Osteocyte (in vitro differentiated cells): ENCODE data around the gene SFXN4. TPM values are rescaled to one million over a fixed set of nuclear protein-coding genes. Genes with fewer than 3 reads are reported as not detected.

ENCODE experiments used
- DNase-seq: peaks from one replicate; pipeline ENCODE4 v3.0.0; 2021; ENCODE audit warnings: mixed read lengths; ENCODE audit not compliant: unreplicated experiment; ENCODE audit errors: extremely low spot score
- H3K27ac Mint-ChIP-seq: one replicate; pipeline ENCODE4 v1.8.0; 2021; ENCODE audit warnings: mild to moderate bottlenecking, mixed read lengths; ENCODE audit not compliant: unreplicated experiment
- H3K27me3 Mint-ChIP-seq: one replicate; pipeline ENCODE4 v1.8.0; 2021; ENCODE audit warnings: mixed read lengths; ENCODE audit not compliant: unreplicated experiment
- H3K36me3 Mint-ChIP-seq: one replicate; pipeline ENCODE4 v1.8.0; 2021; ENCODE audit warnings: mixed read lengths; ENCODE audit not compliant: unreplicated experiment
- H3K4me1 Mint-ChIP-seq: one replicate; pipeline ENCODE4 v1.8.0; 2021; ENCODE audit warnings: mixed read lengths; ENCODE audit not compliant: unreplicated experiment
- H3K4me3 Mint-ChIP-seq: one replicate; pipeline ENCODE4 v1.8.0; 2021; ENCODE audit warnings: mild to moderate bottlenecking, moderate library complexity, mixed read lengths; ENCODE audit not compliant: unreplicated experiment
- H3K9me3 Mint-ChIP-seq: one replicate; pipeline ENCODE4 v1.8.0; 2021; ENCODE audit warnings: mixed read lengths; ENCODE audit not compliant: unreplicated experiment
- total RNA-seq: library from RNA; stranded (reverse); gene quantifications from 2 replicates; pipeline ENCODE4 v1.2.1, GENCODE V29; 2021
- TF ChIP-seq, protein P1 (sequence below): fragments of 200-600 bp; sonication (generic); IDR thresholded peaks from 2 replicates; pipeline ENCODE4 v1.5.0; 2021; ENCODE audit warnings: antibody characterized with exemption, mild to moderate bottlenecking, moderate library complexity

The SFXN4 gene
- total RNA-seq, 1 donor from 2014 or later: 10.9 TPM

DNA sequence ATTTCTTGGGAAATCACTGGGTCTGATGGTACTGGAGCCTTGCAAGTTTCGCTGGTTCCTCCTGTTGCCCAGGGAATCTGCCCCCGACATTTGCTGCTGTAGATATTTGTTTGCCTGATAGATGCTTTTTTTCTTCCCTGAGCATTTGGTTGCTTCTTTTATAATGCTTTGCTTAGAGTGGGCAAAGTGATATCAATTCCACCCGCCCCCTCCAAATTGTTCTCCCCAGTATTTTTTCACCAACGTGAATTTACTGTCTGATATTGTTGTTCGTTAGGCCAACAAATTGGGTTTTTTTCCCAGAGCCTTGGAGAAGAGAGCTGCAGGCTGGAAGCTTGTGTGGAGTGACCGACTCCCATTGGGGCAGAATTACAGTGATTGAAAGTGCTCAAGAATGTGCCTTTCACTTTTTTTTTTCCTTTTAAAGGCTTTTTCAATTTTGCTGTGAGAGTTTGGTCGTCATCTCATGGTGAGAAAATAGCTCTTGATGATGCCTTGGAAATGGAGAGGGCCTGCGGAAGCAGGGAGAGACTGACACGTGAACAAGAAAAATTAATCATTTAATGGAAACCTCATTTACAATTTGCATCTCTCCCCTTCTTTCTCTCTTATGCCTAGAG lies 44.3 kb upstream of the SFXN4 start:
- TF ChIP-seq, protein P1, sequence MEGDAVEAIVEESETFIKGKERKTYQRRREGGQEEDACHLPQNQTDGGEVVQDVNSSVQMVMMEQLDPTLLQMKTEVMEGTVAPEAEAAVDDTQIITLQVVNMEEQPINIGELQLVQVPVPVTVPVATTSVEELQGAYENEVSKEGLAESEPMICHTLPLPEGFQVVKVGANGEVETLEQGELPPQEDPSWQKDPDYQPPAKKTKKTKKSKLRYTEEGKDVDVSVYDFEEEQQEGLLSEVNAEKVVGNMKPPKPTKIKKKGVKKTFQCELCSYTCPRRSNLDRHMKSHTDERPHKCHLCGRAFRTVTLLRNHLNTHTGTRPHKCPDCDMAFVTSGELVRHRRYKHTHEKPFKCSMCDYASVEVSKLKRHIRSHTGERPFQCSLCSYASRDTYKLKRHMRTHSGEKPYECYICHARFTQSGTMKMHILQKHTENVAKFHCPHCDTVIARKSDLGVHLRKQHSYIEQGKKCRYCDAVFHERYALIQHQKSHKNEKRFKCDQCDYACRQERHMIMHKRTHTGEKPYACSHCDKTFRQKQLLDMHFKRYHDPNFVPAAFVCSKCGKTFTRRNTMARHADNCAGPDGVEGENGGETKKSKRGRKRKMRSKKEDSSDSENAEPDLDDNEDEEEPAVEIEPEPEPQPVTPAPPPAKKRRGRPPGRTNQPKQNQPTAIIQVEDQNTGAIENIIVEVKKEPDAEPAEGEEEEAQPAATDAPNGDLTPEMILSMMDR: no peak
- peak overlapping the region; percentile 98 for H3K4me3 Mint-ChIP-seq
- H3K27me3 Mint-ChIP-seq: no peaks in the 10 kb centered on the region
- H3K4me1 Mint-ChIP-seq: peaks cover 54% of the 10 kb centered on the region
- H3K9me3 Mint-ChIP-seq: no peaks in the 10 kb centered on the region
- DNase-seq: no peak
- H3K36me3 Mint-ChIP-seq: peaks cover 9% of the 10 kb centered on the region
- H3K27ac Mint-ChIP-seq: peak overlapping the region; percentile 90

DNA sequence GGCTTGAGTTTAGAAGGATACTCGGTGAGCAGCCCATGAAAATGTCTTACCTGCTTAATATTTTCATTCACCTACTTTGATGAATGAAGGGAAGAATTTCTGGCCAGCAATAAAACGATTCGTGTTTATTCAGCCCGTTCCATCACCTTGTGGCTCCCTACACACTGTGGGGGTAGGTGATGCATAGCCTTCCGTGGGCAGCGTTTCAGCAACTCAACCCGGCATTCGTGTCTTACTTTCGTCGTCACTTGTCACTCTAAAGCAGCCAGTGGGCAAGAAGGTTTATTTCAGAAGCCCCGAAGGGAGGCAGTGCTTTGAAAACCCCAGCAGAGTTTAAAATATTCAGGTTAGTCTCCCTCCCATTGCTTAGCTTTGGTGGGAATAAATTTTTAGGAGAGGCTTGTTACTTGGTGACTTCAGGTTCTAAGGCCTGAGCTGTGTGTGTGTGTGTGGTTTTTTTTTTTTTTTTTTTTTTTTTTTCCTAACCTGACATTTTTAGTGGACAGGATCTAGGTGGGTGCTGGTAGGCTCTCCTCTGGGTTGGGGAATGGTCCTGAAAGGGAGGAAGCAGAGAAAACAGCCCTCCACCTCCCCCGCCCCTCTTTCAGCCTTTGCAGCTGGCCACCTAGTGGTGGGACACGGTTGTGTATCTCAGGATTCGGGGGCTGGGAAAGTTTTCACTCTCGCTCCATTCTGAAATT lies 43.7 kb upstream of the SFXN4 start:
- Mint-ChIP-seq H3K4me1 (peaks cover 50% of the 10 kb centered on the region), H3K4me3 (peak overlapping the region; percentile 98), H3K27me3 (no peaks in the 10 kb centered on the region), H3K27ac (peak overlapping the region; percentile 90), H3K9me3 (no peaks in the 10 kb centered on the region), H3K36me3 (peaks cover 9% of the 10 kb centered on the region)
- peak; percentile 89 for DNase-seq
- TF ChIP-seq, protein P1: peak; percentile 88

DNA sequence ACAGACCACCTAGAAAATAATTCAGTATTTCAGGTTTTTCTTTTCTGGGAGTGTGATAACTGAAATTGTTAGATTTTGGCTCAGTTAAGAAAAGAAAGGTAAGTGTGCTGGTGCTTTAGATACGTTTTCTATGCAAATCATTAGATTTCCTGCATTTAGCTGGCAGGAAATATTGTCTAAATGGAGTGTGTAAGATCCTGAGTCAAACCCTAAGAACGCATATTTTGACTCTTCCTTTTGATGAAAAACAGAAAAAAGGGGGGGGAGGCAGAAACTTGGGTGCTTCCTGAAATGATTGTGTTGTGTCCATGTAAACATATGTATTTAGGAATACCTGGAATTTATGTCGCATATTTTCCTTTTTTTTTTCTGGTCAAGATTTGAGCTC lies 43.0 kb upstream of the SFXN4 start:
- DNase-seq: no peak
- Mint-ChIP-seq H3K27ac (peak overlapping the region; percentile 90), H3K9me3 (no peaks in the 10 kb centered on the region), H3K36me3 (peaks cover 9% of the 10 kb centered on the region), H3K27me3 (no peaks in the 10 kb centered on the region), H3K4me1 (peaks cover 49% of the 10 kb centered on the region), H3K4me3 (peak overlapping the region; percentile 98)
- TF ChIP-seq, protein P1: no peak

DNA sequence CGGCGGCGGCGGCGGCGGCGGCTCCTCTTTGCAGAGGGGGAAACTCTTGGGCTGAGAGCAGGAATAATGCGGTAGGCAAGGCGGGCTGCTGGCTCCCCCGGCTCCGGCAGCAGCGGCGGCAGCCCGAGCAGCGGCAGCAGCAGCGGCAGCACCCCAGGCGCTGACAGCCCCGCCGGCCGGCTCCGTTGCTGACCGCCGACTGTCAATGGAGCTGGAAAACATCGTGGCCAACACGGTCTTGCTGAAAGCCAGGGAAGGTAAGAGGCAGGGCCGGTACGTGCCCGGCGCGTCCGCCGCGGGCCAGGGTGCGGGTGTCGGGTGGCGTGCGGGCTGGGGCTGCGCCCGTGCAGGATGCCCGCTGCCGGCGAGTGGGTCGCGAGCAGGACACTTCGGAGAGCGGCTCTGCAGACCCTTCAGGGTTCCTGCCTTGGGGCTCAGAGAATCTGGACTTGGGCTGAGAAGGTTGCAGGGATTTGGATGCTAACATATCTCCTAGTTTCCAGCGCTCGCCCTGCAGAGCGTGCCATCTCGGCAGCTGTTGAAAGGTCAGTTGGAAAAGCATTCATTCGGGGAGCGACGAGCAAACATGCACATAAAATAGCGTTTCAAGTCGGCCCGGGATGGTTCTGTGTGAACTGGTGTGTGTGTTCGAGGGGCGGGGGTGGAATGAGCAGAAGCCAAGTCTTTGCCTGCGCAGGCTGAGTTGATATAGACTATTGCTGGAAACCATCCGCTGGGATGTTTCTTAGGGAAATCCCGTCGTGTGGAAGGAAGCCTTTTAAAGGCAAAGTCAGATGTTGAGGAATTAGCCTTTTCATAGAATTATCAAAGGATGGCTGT lies 42.4 kb upstream of the SFXN4 start:
- TF ChIP-seq, protein P1: no peak
- Mint-ChIP-seq H3K36me3 (peaks cover 8% of the 10 kb centered on the region), H3K27me3 (no peaks in the 10 kb centered on the region), H3K4me3 (peak overlapping the region; percentile 98), H3K9me3 (no peaks in the 10 kb centered on the region), H3K4me1 (peaks cover 46% of the 10 kb centered on the region), H3K27ac (peak overlapping the region; percentile 90)
- DNase-seq: peak; percentile 87

DNA sequence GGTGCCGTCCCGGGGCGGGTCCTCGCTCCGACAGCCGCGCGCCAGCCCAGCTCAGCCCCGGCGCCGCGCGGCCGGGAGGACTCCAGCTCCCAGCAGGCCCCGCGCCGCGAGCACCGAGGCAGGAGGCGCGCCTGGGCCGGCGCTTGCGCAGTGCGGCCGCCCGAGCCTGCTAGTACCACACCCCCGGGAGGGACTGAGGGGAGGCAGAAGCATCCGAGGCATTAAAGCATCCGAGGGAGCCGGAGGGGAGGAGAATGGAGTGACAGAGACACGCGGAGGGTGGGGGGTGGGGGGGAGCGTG lies 41.8 kb upstream of the SFXN4 start, which contains the start of gene GRK5:
Gene GRK5 (plus strand): TSS at position 206 of the 301 bp plus-strand sequence. CDS start 347 bp downstream, outside the sequence.
- Mint-ChIP-seq H3K36me3 (peaks cover 4% of the 10 kb centered on the region), H3K4me1 (peaks cover 40% of the 10 kb centered on the region), H3K4me3 (peak within 1 kb of the TSS; percentile 98), H3K9me3 (no peaks in the 10 kb centered on the region), H3K27ac (peak within 1 kb of the TSS; percentile 90), H3K27me3 (no peaks in the 10 kb centered on the region)
- TF ChIP-seq, protein P1: no peak
- DNase-seq: peak; percentile 99
